Stimulated activated CD4-positive, alpha-beta T cell treated with anti-CD3 and anti-CD28 coated beads, TNF-alpha, amount 100 ng/mL, for 48 hours (primary cell): ENCODE data around the gene ZDHHC18.

Source experiments
- DNase-seq, 3 donors: peaks; one replicate each; pipeline ENCODE4 v3.0.0-alpha.2; 2020; ENCODE audit warnings: low read depth in 3 of 3

The ZDHHC18 gene

DNA sequence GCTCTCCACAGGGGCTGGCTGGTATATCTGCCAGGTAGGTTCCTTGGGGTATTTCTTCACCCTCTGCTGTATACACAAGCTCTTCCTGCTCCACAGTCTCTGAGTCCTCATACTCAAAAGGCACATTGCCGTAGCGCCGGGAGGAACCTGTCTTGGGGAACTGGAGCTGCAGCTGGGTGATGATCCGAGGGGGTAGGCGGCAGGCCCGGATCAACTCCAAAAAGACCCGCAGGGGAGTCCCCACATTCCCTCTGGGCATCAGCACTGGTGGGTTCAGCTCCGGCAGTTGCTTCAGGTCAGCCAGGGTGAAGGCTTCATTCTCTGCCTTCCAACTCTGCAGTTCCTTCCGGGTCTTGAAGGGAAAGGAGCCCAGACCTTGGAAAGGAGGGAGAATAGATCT lies 70.9 kb downstream of the ZDHHC18 start:
- DNase-seq = no peak

DNA sequence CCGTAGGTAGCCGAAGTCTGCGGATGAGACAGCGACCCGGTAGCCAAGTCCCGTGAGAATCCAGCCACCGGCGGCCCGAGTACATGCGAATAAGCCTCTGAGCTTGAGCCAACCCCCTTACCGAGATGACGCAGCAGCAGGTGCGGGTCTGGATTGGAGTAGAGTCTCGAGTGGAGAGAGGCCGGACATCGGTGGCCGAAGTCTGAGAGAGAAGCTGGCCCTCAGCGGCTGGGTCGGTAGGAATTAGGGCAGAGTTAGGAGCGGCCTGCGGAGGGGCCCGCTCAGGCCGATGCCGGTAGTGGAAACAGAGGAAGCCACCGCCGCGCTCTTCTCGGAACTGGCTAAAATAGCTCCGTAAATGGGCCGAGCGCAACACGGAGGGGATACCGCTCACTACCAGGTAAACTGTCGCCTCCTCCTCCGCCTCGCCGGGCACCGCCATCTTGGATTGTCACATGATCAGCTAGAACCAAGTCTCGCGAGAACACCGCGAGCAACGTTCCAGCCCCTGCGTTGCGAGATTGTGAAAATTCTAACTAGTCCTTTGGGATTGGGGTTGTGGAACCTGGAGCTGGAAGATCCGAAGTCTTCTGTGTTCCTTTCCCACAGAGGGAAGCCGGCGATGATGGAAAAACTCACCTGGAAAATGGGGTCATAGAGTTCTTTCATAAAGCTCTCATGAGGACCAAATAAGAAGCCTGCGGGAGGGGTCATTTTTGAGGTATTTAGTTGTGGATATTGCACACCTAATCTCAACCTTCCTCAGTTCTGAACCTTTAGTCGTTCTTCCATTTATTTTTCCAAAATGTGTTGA lies 73.7 kb downstream of the ZDHHC18 start, which contains the start of gene GPATCH3:
GPATCH3 (minus strand) TSS at position 467 of the 814 bp plus-strand sequence; CDS start at position 442, 25 bp downstream.
- peak; percentile 76 to 84 (median 84) for DNase-seq

DNA sequence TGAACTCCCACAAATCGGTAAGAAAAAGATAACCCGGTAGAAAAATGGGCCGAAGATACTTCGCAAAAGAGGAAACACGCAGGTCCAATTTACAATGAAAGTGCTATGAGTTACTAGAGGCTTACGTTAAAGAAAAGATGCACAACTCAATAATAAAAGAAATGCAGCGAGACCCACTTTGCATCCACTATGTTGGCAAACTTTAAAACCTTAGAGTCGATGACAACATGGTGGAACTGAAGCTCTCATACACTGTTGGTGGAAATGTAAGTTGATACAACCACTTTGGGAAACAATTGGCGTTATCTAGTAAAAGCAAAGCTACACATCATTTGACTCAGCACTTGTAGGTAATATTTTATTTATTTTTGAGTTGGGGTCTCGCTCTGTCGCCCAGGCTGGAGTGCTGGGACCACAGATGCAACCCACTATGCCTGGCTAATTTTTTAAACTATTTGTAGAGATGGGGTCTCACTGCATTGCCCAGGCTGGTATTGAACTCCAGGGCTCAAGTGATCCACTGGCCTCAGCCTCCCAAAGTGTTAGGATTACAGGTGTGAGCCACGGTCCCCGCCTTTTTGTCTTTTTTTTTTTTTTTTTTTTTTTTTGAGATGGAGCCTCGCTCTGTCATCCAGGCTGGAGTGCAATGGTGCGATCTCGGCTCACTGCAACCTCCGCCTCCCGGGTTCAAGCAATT lies 74.5 kb downstream of the ZDHHC18 start:
- DNase-seq = no peak
